Osteoblast (primary cell): Measurements from ENCODE around the gene POLA1. TPM values are rescaled to one million over a fixed set of nuclear protein-coding genes. Genes with fewer than 3 reads are reported as not detected.

Experiments
- DNase-seq: peaks from one replicate; pipeline ENCODE4 v3.0.0; 2011; ENCODE audit warnings: low spot score, mixed read lengths; ENCODE audit not compliant: insufficient read length; ENCODE audit errors: missing footprints
- H2AFZ ChIP-seq: 2 replicates; pipeline ENCODE4 v1.6.0; 2011; ENCODE audit warnings: mild to moderate bottlenecking, low read length
- H3K27ac ChIP-seq: 2 replicates; pipeline ENCODE4 v1.5.1; 2011; ENCODE audit warnings: mild to moderate bottlenecking, low read depth, low read length, moderate library complexity
- H3K27me3 ChIP-seq: 2 replicates; pipeline ENCODE4 v1.6.0; 2012; ENCODE audit warnings: mild to moderate bottlenecking, control low read depth, inconsistent platforms, low read length, moderate library complexity; ENCODE audit not compliant: insufficient read depth
- H3K36me3 ChIP-seq: 2 replicates; pipeline ENCODE4 v1.5.1; 2011; ENCODE audit warnings: mild to moderate bottlenecking, low read length, control low read depth, moderate library complexity; ENCODE audit not compliant: insufficient read depth
- H3K4me1 ChIP-seq: 2 replicates; pipeline ENCODE4 v1.5.1; 2011; ENCODE audit warnings: mild to moderate bottlenecking, low read length, control low read depth, moderate library complexity; ENCODE audit not compliant: insufficient read depth
- H3K4me2 ChIP-seq: 2 replicates; pipeline ENCODE4 v1.6.0; 2011; ENCODE audit warnings: mild to moderate bottlenecking, low read length; ENCODE audit not compliant: insufficient read depth
- H3K4me3 ChIP-seq: fragments of 200-600 bp; sonication (generic); 3 replicates; pipeline ENCODE4 v1.5.1; 2012; ENCODE audit warnings: mild to moderate bottlenecking, low read length, inconsistent platforms; ENCODE audit not compliant: insufficient read depth
- H3K79me2 ChIP-seq: 2 replicates; pipeline ENCODE4 v1.6.0; 2012; ENCODE audit warnings: mild to moderate bottlenecking, low read length, control low read depth, inconsistent platforms; ENCODE audit not compliant: insufficient read depth
- H3K9me3 ChIP-seq: 2 replicates; pipeline ENCODE4 v1.5.1; 2011; ENCODE audit warnings: low read depth, low read length, control low read depth
- H4K20me1 ChIP-seq: 2 replicates; pipeline ENCODE4 v1.6.0; 2012; ENCODE audit warnings: mild to moderate bottlenecking, low read length, control low read depth; ENCODE audit not compliant: insufficient read depth
- CTCF ChIP-seq: IDR thresholded peaks from 2 replicates; pipeline ENCODE4 v1.5.1; 2011; ENCODE audit warnings: mild to moderate bottlenecking, low read depth, low read length, moderate library complexity; ENCODE audit errors: extremely low read depth
- total RNA-seq: library from RNA; depleted of rRNA; stranded (reverse); fragments of >200 nt; gene quantifications from 2 replicates; pipeline ENCODE4 v1.2.3, GENCODE V29; 2012

The POLA1 gene
- total RNA-seq, 1 donor = 11.9 TPM

GRCh38 chrX:24876530-24877287, 183.0 kb downstream of the POLA1 start:
- Histone ChIP-seq H2AFZ (no peak overlapping the region), H3K4me2 (no peak overlapping the region), H3K36me3 (no peaks in the 10 kb centered on the region), H3K27me3 (no peaks in the 10 kb centered on the region), H3K4me1 (no peaks in the 10 kb centered on the region), H3K27ac (no peak overlapping the region), H4K20me1 (no peaks in the 10 kb centered on the region), H3K9me3 (no peaks in the 10 kb centered on the region), H3K4me3 (no peak overlapping the region), H3K79me2 (no peaks in the 10 kb centered on the region)
- no peak for TF ChIP-seq CTCF
- DNase-seq = no peak

GRCh38 chrX:24877288-24877664, 183.6 kb downstream of the POLA1 start:
- H2AFZ ChIP-seq = no peak overlapping the region
- H3K27me3 ChIP-seq = no peaks in the 10 kb centered on the region
- no peaks in the 10 kb centered on the region for H3K9me3 ChIP-seq
- H3K4me3 ChIP-seq = no peak overlapping the region
- H3K4me1 ChIP-seq = no peaks in the 10 kb centered on the region
- H4K20me1 ChIP-seq = no peaks in the 10 kb centered on the region
- no peak for DNase-seq
- no peak overlapping the region for H3K4me2 ChIP-seq
- no peaks in the 10 kb centered on the region for H3K36me3 ChIP-seq
- H3K79me2 ChIP-seq = no peaks in the 10 kb centered on the region
- no peak for TF ChIP-seq CTCF
- H3K27ac ChIP-seq = no peak overlapping the region

- Histone ChIP-seq H3K9me3 (no peaks in the 10 kb centered on the region), H3K4me3 (no peak overlapping the region), H3K27me3 (no peaks in the 10 kb centered on the region), H3K27ac (no peak overlapping the region), H2AFZ (no peak overlapping the region), H4K20me1 (no peaks in the 10 kb centered on the region), H3K4me2 (no peak overlapping the region), H3K79me2 (no peaks in the 10 kb centered on the region), H3K36me3 (no peaks in the 10 kb centered on the region), H3K4me1 (no peaks in the 10 kb centered on the region)
- no peak for DNase-seq
- TF ChIP-seq CTCF = no peak
Observed at GRCh38 chrX:24877854-24878650, 184.3 kb downstream of the POLA1 start.

GRCh38 chrX:24879679-24880078, 186.0 kb downstream of the POLA1 start:
- Histone ChIP-seq H3K79me2 (no peaks in the 10 kb centered on the region), H3K4me1 (no peaks in the 10 kb centered on the region), H3K4me3 (no peak overlapping the region), H3K4me2 (no peak overlapping the region), H3K27me3 (no peaks in the 10 kb centered on the region), H3K36me3 (no peaks in the 10 kb centered on the region), H3K9me3 (no peaks in the 10 kb centered on the region), H2AFZ (no peak overlapping the region), H3K27ac (no peak overlapping the region), H4K20me1 (no peaks in the 10 kb centered on the region)
- DNase-seq = no peak
- no peak for TF ChIP-seq CTCF
